ENCODE data around the gene ANXA11.

DNA sequence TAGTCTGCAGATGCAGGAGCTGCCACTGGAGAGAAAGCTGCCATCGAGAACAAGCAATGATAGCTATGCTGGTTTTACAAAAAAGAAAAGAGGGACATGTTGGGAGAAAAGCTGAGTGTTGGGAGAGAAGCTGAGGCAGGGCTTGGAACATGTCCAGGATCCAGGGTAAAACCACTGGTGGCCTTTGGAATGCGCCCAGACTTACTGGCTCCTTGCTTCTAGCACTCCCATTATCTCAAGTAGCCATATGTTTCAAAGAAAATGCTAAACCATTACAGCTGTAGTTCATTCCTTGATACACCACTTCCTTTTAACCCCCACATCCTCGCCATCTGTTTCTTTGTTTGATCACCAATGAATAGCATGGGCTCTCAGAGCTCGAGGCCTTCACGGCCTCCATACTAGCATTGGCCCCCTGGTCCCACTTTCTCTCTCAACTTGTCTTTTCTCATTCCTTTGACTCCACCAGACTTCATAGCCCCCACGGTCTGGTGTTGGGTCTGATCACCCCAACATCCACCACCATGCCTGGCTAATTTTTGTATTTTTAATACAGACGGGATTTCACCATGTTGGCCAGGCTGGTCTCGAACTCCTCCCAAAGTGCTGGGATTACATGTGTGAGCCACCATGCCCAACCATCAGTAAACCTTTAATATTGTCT lies 96.6 kb downstream of the ANXA11 start:
- TF ChIP-seq, protein P1, sequence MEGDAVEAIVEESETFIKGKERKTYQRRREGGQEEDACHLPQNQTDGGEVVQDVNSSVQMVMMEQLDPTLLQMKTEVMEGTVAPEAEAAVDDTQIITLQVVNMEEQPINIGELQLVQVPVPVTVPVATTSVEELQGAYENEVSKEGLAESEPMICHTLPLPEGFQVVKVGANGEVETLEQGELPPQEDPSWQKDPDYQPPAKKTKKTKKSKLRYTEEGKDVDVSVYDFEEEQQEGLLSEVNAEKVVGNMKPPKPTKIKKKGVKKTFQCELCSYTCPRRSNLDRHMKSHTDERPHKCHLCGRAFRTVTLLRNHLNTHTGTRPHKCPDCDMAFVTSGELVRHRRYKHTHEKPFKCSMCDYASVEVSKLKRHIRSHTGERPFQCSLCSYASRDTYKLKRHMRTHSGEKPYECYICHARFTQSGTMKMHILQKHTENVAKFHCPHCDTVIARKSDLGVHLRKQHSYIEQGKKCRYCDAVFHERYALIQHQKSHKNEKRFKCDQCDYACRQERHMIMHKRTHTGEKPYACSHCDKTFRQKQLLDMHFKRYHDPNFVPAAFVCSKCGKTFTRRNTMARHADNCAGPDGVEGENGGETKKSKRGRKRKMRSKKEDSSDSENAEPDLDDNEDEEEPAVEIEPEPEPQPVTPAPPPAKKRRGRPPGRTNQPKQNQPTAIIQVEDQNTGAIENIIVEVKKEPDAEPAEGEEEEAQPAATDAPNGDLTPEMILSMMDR (IDR thresholded peaks at IDR 0.05): no peak
- TF ChIP-seq, protein P2, sequence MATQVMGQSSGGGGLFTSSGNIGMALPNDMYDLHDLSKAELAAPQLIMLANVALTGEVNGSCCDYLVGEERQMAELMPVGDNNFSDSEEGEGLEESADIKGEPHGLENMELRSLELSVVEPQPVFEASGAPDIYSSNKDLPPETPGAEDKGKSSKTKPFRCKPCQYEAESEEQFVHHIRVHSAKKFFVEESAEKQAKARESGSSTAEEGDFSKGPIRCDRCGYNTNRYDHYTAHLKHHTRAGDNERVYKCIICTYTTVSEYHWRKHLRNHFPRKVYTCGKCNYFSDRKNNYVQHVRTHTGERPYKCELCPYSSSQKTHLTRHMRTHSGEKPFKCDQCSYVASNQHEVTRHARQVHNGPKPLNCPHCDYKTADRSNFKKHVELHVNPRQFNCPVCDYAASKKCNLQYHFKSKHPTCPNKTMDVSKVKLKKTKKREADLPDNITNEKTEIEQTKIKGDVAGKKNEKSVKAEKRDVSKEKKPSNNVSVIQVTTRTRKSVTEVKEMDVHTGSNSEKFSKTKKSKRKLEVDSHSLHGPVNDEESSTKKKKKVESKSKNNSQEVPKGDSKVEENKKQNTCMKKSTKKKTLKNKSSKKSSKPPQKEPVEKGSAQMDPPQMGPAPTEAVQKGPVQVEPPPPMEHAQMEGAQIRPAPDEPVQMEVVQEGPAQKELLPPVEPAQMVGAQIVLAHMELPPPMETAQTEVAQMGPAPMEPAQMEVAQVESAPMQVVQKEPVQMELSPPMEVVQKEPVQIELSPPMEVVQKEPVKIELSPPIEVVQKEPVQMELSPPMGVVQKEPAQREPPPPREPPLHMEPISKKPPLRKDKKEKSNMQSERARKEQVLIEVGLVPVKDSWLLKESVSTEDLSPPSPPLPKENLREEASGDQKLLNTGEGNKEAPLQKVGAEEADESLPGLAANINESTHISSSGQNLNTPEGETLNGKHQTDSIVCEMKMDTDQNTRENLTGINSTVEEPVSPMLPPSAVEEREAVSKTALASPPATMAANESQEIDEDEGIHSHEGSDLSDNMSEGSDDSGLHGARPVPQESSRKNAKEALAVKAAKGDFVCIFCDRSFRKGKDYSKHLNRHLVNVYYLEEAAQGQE (IDR thresholded peaks at IDR 0.05; ENCODE audit: insufficient read depth in 1 of 2, low read depth in 2 of 2, low read length in 1 of 2): no peak
